Activated CD8-positive, alpha-beta memory T cell treated with anti-CD3 and anti-CD28 coated beads for 24 hours (primary cell): ENCODE measurements around the gene HINFP.
"Not testable (repeated sequence)": the region's sequence is repeated elsewhere in the genome, so short reads cannot be mapped to it uniquely, and the experiment has no call there.

Source experiments
- DNase-seq: peaks from one replicate; pipeline ENCODE4 v3.0.0-alpha.2; 2020

The HINFP gene

GRCh38 chr11:119100994-119101758 lies 20.2 kb upstream of the HINFP start:
- no peak for DNase-seq

GRCh38 chr11:119101759-119102423 lies 19.5 kb upstream of the HINFP start, which contains the start of gene DPAGT1:
TSS of gene DPAGT1 (minus strand) at chr11:119101853. CDS start at chr11:119101655, 198 bp downstream.
- DNase-seq, result peak; percentile 93

DNA sequence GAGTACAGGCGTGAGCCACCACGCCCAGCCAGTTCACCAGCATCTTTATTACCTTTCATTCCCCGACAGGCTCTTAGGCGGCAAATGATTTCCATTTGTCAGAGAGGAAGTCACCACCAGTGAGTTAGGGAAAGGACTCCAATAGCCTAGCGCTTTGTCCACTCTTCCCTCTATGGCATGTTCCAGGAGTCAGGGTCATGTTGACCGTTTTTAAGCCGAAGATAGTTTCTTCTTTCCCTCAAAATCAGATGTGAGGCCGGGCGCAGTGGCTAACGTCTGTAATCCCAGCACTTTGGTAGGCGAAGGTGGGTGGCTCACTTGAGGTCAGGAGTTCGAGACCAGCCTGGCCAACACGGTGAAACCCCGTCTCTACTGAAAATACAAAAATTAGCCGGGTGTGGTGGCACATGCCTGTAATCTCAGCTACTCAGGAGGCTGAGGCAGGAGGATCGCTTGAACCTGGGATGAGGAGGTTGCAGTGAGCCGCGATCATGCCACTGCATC lies 18.2 kb upstream of the HINFP start:
- not testable (repeated sequence) for DNase-seq

DNA sequence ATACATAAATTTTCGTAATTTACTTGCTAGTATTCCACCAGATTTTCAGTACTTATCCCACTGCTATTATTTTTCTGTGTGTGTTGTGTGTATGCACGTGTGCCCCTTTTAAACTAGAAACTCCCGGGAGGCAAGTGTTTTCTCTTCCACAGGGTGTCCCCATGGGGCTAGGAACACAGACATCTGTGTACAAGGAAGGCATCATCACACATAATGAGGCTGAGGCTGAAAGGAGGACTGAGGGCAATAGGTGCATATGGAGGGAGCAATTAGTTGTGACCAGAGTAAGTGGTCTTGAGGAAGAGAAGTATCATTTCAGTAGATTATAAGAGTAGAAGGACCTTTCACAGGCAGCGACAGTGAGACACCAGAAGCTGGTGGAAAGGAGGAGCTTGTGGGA lies 17.6 kb upstream of the HINFP start:
- DNase-seq, result no peak

GRCh38 chr11:119106564-119107537 lies 14.5 kb upstream of the HINFP start, which contains the start of gene C2CD2L:
TSS of gene C2CD2L (plus strand) at chr11:119107344. CDS start at chr11:119107742, 398 bp downstream.
- DNase-seq, result peak; percentile 94

- DNase-seq, result peak; percentile 69
Observed at GRCh38 chr11:119107538-119108145, 13.7 kb upstream of the HINFP start.

- DNase-seq, result peak; percentile 70
Observed at GRCh38 chr11:119108146-119108856, 13.1 kb upstream of the HINFP start.

- no peak for DNase-seq
Observed at GRCh38 chr11:119108857-119109221, 12.5 kb upstream of the HINFP start.

GRCh38 chr11:119109843-119110242 lies 11.5 kb upstream of the HINFP start:
- no peak for DNase-seq

- no peak for DNase-seq
Observed at GRCh38 chr11:119110439-119110838, 10.9 kb upstream of the HINFP start.

- no peak for DNase-seq
Observed at GRCh38 chr11:119111361-119111925, 9.9 kb upstream of the HINFP start.

DNA sequence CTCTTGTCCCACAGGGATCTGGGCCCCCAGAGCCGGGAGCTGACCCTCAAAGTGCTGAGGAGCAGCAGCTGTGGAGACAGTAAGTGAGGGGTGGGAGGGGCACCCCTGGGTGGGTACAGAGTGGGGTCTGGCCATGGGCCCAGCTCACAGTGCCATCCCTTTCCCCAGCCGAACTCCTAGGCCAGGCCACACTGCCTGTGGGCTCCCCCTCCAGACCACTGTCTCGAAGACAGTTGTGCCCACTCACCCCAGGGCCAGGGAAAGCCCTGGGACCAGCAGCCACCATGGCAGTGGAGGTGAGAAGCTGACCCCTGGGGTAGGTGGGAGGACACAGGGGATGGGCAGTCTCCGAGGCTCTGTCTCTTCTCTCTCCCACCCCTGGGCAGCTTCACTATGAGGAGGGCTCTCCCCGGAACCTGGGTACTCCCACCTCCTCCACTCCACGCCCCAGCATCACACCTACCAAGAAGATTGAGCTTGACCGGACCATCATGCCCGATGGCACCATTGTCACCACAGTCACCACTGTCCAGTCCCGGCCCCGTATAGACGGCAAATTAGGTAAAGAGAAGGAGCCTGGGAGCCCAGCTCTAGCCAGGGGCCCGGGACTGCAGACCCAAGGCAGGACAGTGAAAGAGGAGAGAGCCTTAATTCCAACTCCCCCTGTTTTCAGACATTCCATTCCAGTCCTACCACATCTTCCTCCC lies 8.9 kb upstream of the HINFP start:
- no peak for DNase-seq

GRCh38 chr11:119113716-119114115 lies 7.7 kb upstream of the HINFP start:
- no peak for DNase-seq

GRCh38 chr11:119114351-119114750 lies 7.0 kb upstream of the HINFP start:
- DNase-seq, result no peak

DNA sequence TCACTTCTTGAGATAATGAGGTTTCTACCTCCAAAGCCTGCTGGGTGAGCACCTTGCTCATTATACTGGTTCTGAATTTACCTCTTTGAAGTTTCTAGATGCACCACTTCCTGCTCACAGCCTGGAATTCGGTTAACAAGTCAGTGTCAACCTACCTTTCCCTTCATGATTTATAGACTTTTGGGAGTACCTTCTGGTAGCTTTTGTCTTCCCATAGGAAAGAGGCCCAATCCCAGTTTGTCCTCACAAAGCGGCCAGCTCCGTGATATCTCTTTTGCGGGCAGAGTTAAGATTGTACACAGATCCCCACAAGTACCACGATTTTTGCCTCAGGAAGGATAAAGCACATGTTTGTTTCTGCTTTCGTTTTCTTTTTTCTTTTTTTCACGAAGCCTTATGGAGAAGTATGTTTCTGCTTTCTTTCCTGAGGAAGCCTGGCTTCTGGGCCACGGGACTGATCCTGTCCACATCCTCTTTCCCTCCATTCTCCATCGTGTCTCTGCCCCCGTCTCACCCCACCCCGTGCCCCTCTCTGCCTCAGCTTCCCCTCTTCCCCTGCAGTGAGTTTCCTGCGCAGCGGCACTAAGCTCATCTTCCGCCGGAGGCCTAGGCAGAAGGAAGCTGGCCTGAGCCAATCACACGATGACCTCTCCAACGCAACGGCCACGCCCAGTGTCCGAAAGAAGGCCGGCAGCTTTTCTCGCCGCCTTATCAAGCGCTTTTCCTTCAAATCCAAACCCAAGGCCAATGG lies 5.7 kb upstream of the HINFP start:
- DNase-seq, result peak; percentile 70

- no peak for DNase-seq
Observed at GRCh38 chr11:119116235-119116594, 5.2 kb upstream of the HINFP start.

- no peak for DNase-seq
Observed at GRCh38 chr11:119116601-119117000, 4.8 kb upstream of the HINFP start.

DNA sequence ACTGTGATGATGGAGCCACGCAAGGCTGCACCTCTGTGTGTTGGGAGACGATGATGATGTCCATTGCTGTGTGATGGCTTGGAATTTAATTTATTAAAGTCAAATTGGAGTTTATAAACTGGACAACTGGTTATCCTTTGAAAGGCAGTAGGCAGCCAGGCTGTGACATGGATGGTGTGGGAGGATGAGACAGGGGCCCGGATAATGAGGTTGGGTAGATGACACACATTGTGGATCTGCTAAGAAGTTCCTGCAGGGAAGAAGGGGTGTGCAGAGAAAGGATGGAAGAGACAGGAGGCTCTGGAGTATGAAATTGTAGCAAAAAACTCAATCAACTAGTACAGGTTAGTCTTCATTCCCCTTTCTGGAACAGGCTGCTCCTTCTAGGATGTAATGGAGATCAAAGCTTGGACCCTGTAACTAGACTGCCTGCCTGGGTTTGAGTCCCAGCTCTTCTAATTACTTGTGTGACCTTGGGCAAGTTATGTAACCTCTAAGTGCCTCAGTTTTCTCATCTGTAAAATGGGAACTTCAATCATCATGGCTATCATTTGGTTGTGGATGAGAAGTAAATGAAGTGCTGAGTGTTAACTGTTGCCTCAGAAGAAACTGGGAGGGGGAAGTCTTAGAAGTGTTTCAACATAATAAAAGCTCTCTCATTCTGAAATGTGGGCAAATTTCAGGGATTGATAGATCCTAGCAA lies 4.2 kb upstream of the HINFP start:
- no peak for DNase-seq

DNA sequence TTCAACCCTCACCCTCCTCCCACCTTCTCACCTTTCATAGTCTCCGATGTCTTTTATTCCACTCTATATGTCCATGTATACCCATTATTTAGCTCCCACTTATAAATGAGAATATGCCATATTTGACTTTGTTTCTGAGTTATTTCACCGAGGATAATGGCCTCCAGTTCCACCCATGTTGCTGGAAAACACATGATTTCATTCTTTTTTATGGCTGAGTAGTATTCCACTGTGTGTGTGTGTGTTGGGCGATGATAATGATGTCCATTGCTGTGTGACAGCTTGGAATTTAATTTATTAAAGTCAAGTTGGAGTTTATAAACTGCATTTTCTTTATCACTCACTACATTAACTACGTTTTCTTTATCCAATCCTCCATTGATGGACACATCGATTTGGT lies 3.2 kb upstream of the HINFP start:
- DNase-seq, result no peak
